ENCODE results near the gene RAVER1. TPM values are rescaled to one million over a fixed set of nuclear protein-coding genes. Genes with fewer than 3 reads are reported as not detected.

Gene RAVER1
- total and polyA plus RNA-seq, 2 of the 8 experiments (the other 6 are each of a cell fraction or from before 2014, with no cell fraction given): 5.7 to 70.5 TPM

DNA sequence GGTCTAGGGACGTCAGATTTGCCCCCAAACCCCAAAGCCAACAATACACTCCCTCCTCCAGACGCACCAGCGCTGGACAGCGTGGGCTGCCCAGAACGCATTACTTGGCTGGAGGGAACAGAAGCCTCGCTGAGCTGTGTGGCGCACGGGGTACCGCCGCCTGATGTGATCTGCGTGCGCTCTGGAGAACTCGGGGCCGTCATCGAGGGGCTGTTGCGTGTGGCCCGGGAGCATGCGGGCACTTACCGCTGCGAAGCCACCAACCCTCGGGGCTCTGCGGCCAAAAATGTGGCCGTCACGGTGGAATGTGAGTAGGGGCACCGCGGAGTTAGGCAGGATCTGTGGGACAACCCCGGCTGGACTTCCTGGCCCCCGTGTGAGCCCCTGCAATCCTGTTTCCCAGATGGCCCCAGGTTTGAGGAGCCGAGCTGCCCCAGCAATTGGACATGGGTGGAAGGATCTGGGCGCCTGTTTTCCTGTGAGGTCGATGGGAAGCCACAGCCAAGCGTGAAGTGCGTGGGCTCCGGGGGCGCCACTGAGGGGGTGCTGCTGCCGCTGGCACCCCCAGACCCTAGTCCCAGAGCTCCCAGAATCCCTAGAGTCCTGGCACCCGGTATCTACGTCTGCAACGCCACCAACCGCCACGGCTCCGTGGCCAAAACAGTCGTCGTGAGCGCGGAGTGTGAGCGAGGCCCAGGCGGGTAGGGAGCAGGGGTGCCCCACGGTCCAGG lies 39.5 kb downstream of the RAVER1 start:
- peak overlapping the region; percentile 11; the same call in 1 of the 2 replicates for H2BK12ac ChIP-seq (ENCODE audit: low read depth, low read length)
- H2BK5ac ChIP-seq (ENCODE audit: low read depth, low read length): no peak overlapping the region
- no peak for TF ChIP-seq SIN3A (conservative IDR thresholded peaks at IDR 0.05 in 1 of 2, IDR thresholded peaks at IDR 0.05 in 1 of 2; ENCODE audit: low read depth in 1 of 2, low read length in 2 of 2)
- TF ChIP-seq PHF8 (conservative IDR thresholded peaks at IDR 0.05; ENCODE audit: low read depth, low read length): no peak
- no peak for TF ChIP-seq CHD1 (IDR thresholded peaks at IDR 0.05; ENCODE audit: low read depth, low read length)
- peak; percentile 5 for TF ChIP-seq EZH2 (IDR thresholded peaks at IDR 0.05; ENCODE audit: low read depth, low read length, severe bottlenecking)
- no peak for TF ChIP-seq E2F6 (IDR thresholded peaks at IDR 0.05)
- no peak overlapping the region for H3K23ac ChIP-seq (ENCODE audit: insufficient read length)
- H3K4me2 ChIP-seq (ENCODE audit: insufficient read depth in 1 of 2, low read depth in 2 of 2, low read length in 2 of 2): peak overlapping the region in 1 of 2 experiments; percentile 84; a peak in 1 of 4 replicates
- 85% methylated on average over 49 of the region's 49 CpGs; no CpG with 5 or more reads in 1 of the 2 experiments for WGBS, 2 experiments (ENCODE audit: extremely low coverage in 1 of 2, insufficient coverage in 1 of 2, insufficient read length in 1 of 2, insufficient replicate concordance in 2 of 2, low coverage in 1 of 2, low lambda C conversion rate in 2 of 2, missing lambda C conversion rate in 1 of 2)
- no peak overlapping the region for H2AFZ ChIP-seq (ENCODE audit: low read length)
- ChIA-PET CTCF (ENCODE audit: partially characterized antibody) (interaction anchor here (0.7 to 3.7 kb wide), 8 partner anchors 13 to 1960 kb away, joined by 3 to 29 read pairs (median 4); partner anchors contain the start of genes CDC37 and ICAM1), POLR2A (ENCODE audit: partially characterized antibody) (interaction anchor here (1.0 to 2.4 kb wide), 3 partner anchors 8 to 40 kb away, joined by 3 to 7 read pairs (median 4); partner anchors contain the start of gene RAVER1)
- H4K91ac ChIP-seq (replicated peaks; ENCODE audit: insufficient read length, low read length): no peak overlapping the region
- H3K9me3 ChIP-seq (ENCODE audit: insufficient read depth in 2 of 2, low read depth in 1 of 2, low read length in 1 of 2): no peaks in the 10 kb centered on the region
- peak overlapping the region; percentile 39; the same call in 1 of the 2 replicates for H2AK5ac ChIP-seq (ENCODE audit: low read depth, low read length)
- H4K20me1 ChIP-seq (replicated peaks in 1 of 2; ENCODE audit: control insufficient read depth in 1 of 2, insufficient read depth in 2 of 2, low read length in 2 of 2): peaks cover 0 to 26% of the 10 kb centered on the region in 2 experiments
- no peak overlapping the region for H2BK20ac ChIP-seq (ENCODE audit: low read length)
- H3K4ac ChIP-seq (replicated peaks; ENCODE audit: insufficient read length, low read depth, low read length): no peak overlapping the region
- H3K4me1 ChIP-seq (replicated peaks in 1 of 4; ENCODE audit: control insufficient read depth in 3 of 4, insufficient read depth in 4 of 4, low read length in 3 of 4): peaks cover 0 to 44% (median 21%) of the 10 kb centered on the region in 4 experiments; a peak in 6 of 7 replicates
- H4K5ac ChIP-seq (ENCODE audit: insufficient read length, low read depth, low read length): no peak overlapping the region
- H3K36me3 ChIP-seq (ENCODE audit: control insufficient read depth in 2 of 4, insufficient read depth in 4 of 4, low read length in 3 of 4): no peaks in the 10 kb centered on the region
- H2BK15ac ChIP-seq (ENCODE audit: low read length): no peak overlapping the region
- H3K56ac ChIP-seq (replicated peaks; ENCODE audit: insufficient read length, low read depth, low read length): no peak overlapping the region
- H2BK120ac ChIP-seq (replicated peaks; ENCODE audit: low read depth, low read length): no peak overlapping the region
- no peak overlapping the region for H3K14ac ChIP-seq (ENCODE audit: insufficient read length)
- FAIRE-seq (no peak), DNase-seq (ENCODE audit: low read depth in 1 of 2, low spot score in 2 of 2) (no peak)
- no peak overlapping the region for H3K4me3 ChIP-seq (ENCODE audit: extremely low read depth in 1 of 4, insufficient read depth in 2 of 4, low read depth in 3 of 4, low read length in 4 of 4)
- no peak overlapping the region for H3K9ac ChIP-seq (replicated peaks in 1 of 4; ENCODE audit: extremely low read depth in 1 of 4, low read depth in 3 of 4, low read length in 3 of 4)
- peaks cover 50 to 84% (median 76%) of the 10 kb centered on the region in 4 experiments for H3K27me3 ChIP-seq (replicated peaks in 1 of 4; ENCODE audit: control insufficient read depth in 3 of 4, extremely low read depth in 1 of 4, insufficient read depth in 3 of 4, low read length in 3 of 4)
- H3K18ac ChIP-seq (ENCODE audit: extremely low read depth, low read length): no peak overlapping the region
- no peaks in the 10 kb centered on the region for H3K79me2 ChIP-seq (ENCODE audit: control insufficient read depth in 1 of 2, insufficient read depth in 2 of 2, low read length in 2 of 2)
- H3K27ac ChIP-seq (ENCODE audit: low read depth, low read length): no peak overlapping the region
- H4K8ac ChIP-seq (ENCODE audit: extremely low read depth, insufficient read depth, low read length): no peak overlapping the region
- H3K79me1 ChIP-seq (ENCODE audit: low read depth, low read length): no peaks in the 10 kb centered on the region
- H3K23me2 ChIP-seq (ENCODE audit: low read depth, low read length): peaks cover 34% of the 10 kb centered on the region; the same call in 1 of the 2 replicates

Measured in H1 (cell line).